ENCODE results near the gene TNFSF9. TPM values are rescaled to one million over a fixed set of nuclear protein-coding genes. Genes with fewer than 3 reads are reported as not detected.
"Not testable (repeated sequence)": the region's sequence is repeated elsewhere in the genome, so short reads cannot be mapped to it uniquely, and the experiment has no call there.

TNFSF9 gene
- total RNA-seq, 2 experiments from 2014 or later = 2.6 to 3.7 TPM

DNA sequence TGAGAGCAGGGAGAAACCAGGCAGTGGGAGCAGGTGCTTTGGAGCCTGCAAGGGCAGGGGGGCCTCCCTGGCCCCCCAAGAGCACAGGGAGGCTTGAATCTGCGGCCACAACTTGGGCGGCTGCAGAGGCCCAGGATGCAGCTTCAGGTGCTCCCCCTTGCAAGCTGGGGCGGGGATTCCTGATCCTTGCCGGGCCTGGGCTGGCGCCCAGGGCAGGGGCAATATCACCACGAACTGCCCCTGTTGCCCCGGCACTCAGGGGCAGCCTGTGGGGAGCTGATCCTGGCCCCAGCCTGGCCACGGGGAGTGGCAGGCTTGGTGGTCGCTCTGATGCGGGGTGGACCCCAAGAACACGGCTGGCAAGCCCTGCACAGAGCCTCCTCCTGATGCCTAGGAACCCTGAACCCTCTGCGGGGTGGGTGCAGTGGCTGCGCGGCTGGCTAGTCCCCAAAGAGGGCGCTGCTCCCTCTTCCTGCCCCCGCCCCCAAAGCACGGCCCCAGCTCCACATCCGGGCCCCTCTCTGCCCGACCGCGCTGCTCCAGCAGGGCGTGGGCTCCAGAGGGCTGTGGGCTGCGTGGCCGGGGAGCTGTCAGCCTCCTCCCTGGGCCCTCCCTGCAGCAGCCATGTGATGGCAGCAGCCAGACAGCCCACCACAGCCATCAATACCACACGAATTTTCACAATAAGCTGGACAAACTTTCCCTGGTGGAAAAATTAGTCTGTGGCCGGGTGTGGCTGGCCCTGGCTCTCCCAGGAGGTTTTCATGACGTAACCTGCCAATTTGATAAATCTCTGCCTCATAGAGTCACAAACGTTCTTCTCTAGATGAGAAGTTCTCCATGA lies 21.0 kb downstream of the TNFSF9 start:
- ATAC-seq (ENCODE audit: low read depth) (peak; percentile 98), DNase-seq (peak; percentile 79)
- H3K4me3 Mint-ChIP-seq = peak overlapping the region; percentile 39
- peak overlapping the region; percentile 55 for H3K27ac Mint-ChIP-seq
- POLR2A ChIA-PET = interaction anchor here (0.6 to 1.4 kb wide), 5 partner anchors 16 to 189 kb away, joined by 3 to 6 read pairs (median 3); no protein-coding TSS in a partner anchor
- H3K27me3 Mint-ChIP-seq = peaks cover 2% of the 10 kb centered on the region
- peaks cover 2% of the 10 kb centered on the region for H3K36me3 Mint-ChIP-seq
- H3K4me1 Mint-ChIP-seq = peaks cover 12% of the 10 kb centered on the region
- peaks cover 3% of the 10 kb centered on the region for H3K9me3 Mint-ChIP-seq

DNA sequence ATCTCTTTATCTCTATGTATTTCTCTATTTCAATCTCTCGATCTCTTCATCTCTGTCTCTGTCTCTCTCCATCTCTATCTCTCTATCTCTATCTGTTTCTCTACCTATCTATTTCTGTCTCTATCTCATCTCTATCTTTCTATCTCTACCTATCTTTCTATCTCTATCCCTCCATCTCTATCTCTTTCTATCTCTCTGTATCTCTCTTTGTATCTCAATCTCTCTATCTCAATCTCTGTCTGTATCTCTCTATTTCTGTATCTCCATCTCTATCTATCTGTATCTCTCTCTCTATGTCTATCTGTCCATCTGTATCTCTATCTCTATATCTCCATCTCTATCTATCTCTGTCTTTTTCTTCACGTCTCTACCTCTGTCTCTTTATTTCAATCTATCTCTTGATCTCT lies 25.2 kb downstream of the TNFSF9 start:
- POLR2A ChIA-PET = no interaction called here
- H3K9me3 Mint-ChIP-seq = no peaks in the 10 kb centered on the region
- H3K36me3 Mint-ChIP-seq = no peaks in the 10 kb centered on the region
- peaks cover 8% of the 10 kb centered on the region for H3K4me1 Mint-ChIP-seq
- DNase-seq = no peak
- no peak for ATAC-seq (ENCODE audit: low read depth)
- no peak overlapping the region for H3K27ac Mint-ChIP-seq
- peaks cover 7% of the 10 kb centered on the region for H3K27me3 Mint-ChIP-seq
- no peak overlapping the region for H3K4me3 Mint-ChIP-seq

DNA sequence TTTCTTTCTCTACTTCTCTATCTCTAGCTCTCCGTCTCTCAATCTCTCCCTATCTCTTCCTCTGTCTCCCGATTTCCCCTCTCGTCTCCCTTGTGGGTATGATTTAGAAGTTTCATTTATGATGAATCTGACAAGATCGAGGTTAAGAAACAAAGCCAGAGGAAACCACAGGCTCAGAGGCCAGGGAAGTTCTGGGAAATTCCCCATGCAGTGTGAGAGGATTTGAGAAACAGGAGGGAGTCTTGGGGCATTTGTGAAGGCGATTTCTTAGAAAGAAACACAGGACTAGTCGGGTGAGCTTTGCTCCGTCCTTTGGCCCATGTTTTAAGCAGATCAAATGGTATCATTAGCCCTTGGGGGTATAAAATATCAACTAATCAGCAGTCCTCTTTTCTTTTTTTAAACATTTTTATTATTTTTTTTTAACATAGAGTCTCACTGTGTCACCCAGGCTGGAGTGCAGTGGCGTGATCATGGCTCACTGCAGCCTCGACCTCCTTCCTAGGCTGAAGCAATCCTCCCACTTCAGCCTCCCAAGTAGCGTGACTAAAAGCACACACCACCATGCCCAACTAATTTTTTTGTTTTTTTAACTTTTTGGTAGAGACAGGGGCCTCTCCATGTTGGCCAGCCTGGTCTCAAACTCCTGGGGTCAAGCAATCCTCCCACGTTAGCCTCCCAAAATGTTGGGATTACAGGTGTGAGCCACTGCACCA lies 25.8 kb downstream of the TNFSF9 start:
- Mint-ChIP-seq H3K27ac (no peak overlapping the region), H3K27me3 (peaks cover 8% of the 10 kb centered on the region), H3K9me3 (no peaks in the 10 kb centered on the region), H3K4me1 (peaks cover 8% of the 10 kb centered on the region), H3K4me3 (no peak overlapping the region), H3K36me3 (no peaks in the 10 kb centered on the region)
- DNase-seq (no peak), ATAC-seq (ENCODE audit: low read depth) (no peak)
- POLR2A ChIA-PET = no interaction called here

DNA sequence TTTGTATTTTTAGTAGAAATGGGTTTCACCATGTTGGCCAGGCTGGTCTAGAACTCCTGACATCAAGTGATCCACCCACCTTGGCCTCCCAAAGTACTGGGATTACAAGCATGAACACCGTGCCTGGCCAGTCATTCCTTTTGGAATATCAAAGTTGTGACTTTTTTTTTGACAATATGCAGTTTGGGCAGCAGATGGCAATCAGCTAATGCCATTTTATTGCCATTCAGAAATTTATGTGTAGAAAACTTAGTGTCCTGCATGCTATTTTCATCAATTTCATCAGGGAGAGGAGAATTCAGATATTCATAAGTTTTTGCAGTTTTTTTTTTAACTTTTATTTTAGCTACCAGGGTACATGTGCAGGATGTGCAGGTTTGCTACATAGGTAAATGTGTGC lies 31.6 kb downstream of the TNFSF9 start:
- H3K9me3 Mint-ChIP-seq; H3K4me1 Mint-ChIP-seq; H3K4me3 Mint-ChIP-seq; DNase-seq; POLR2A ChIA-PET; ATAC-seq (ENCODE audit: low read depth); H3K36me3 Mint-ChIP-seq; H3K27ac Mint-ChIP-seq: not testable (repeated sequence)
- peaks cover 22% of the 10 kb centered on the region for H3K27me3 Mint-ChIP-seq

DNA sequence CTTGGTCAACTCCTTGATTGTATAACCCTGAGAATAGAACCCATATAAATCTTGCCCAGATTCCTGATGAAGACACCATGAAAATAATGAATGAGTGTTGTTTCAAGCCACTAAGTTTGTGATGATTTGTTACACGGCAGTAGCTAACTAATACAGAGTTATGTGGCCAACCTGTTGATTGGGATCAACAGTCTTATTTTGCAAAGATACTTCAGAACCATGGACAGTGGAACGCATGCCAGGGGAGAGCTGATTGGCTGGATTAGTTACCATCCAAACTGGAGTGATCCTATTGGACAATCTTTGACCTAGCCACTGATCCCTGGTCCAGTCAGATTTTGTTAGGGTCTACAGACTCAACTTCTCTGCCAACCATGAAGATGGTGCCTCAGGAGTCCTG lies 33.6 kb downstream of the TNFSF9 start:
- peaks cover 2% of the 10 kb centered on the region for H3K4me1 Mint-ChIP-seq
- no peaks in the 10 kb centered on the region for H3K36me3 Mint-ChIP-seq
- no peak for ATAC-seq (ENCODE audit: low read depth)
- peaks cover 24% of the 10 kb centered on the region for H3K27me3 Mint-ChIP-seq
- DNase-seq = no peak
- H3K9me3 Mint-ChIP-seq = peaks cover 8% of the 10 kb centered on the region
- H3K4me3 Mint-ChIP-seq = no peak overlapping the region
- POLR2A ChIA-PET = interaction anchor here (1.8 kb wide), 1 partner anchor 23 kb away, joined by 3 read pairs; no protein-coding TSS in a partner anchor
- H3K27ac Mint-ChIP-seq = no peak overlapping the region

DNA sequence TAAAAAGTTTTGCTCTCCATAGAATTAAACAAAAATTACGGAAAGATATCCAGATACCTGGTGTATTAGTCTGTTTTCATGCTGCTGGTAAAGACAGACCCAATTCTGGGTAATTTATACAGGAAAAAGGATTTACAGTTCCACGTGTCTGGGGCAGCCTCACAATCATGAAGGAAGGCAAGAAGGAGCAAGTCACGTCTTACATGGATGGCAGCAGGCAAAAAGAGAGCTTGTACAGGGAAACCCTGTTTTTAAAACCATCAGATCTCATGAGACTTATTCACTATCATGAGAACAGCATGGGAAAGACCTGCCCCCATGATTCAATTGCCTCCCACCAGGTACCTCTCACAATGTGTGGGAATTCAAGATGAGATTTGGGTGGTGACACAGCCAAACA lies 35.9 kb downstream of the TNFSF9 start:
- H3K4me3 Mint-ChIP-seq; H3K27ac Mint-ChIP-seq; ATAC-seq (ENCODE audit: low read depth); H3K9me3 Mint-ChIP-seq; H3K36me3 Mint-ChIP-seq; POLR2A ChIA-PET; DNase-seq; H3K4me1 Mint-ChIP-seq: not testable (repeated sequence)
- H3K27me3 Mint-ChIP-seq = peaks cover 34% of the 10 kb centered on the region

DNA sequence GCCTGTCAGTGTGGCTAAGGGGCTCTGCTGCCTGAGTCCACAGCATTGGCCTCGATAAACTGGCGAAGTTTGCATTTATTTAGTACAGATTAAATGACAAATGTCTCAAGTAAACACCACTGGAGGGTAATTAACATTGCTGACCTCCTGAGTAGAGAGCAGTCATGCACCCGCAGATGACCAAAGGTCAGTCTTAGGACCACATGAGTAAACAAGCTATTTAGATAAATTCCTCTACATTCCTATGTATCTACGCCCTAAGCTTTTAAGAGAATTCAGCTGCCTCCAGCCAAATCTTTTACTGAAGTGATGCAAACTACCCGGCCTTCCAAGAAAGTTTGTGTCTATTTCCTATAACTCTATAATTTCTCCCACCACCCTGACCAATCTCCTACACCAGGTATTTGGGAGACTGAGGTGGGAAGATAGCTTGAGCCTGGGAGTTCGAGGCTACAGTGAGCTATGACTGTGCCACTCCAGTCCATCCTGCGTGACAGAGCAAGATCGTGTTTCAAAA lies 37.2 kb downstream of the TNFSF9 start:
- no peak for ATAC-seq (ENCODE audit: low read depth)
- H3K4me3 Mint-ChIP-seq = no peak overlapping the region
- H3K27me3 Mint-ChIP-seq = peaks cover 33% of the 10 kb centered on the region
- no peak overlapping the region for H3K27ac Mint-ChIP-seq
- peaks cover 2% of the 10 kb centered on the region for H3K4me1 Mint-ChIP-seq
- no peaks in the 10 kb centered on the region for H3K36me3 Mint-ChIP-seq
- peaks cover 10% of the 10 kb centered on the region for H3K9me3 Mint-ChIP-seq
- no peak for DNase-seq
- POLR2A ChIA-PET = no interaction called here

DNA sequence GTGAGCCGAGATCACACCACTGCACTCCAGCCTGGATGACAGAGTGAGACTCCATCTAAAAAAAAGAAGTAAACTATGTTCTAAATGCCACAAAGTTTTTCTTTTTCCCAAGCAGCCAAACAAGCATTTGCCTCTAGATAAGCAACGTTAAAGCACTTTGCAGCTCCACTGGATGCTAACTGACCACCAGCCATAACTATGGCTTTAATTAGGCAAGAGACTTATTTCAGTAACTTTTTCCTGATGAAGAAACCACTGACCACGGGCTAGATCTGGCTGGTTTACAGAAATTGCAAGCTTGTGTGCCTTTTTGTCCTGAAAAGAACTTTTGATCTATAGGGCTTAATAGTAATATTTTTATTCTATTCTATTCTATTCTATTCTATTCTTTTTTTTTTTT lies 38.0 kb downstream of the TNFSF9 start:
- Mint-ChIP-seq H3K27me3 (peaks cover 33% of the 10 kb centered on the region), H3K36me3 (no peaks in the 10 kb centered on the region), H3K9me3 (peaks cover 10% of the 10 kb centered on the region), H3K4me3 (no peak overlapping the region), H3K4me1 (peaks cover 2% of the 10 kb centered on the region), H3K27ac (no peak overlapping the region)
- POLR2A ChIA-PET = no interaction called here
- DNase-seq (no peak), ATAC-seq (ENCODE audit: low read depth) (no peak)

DNA sequence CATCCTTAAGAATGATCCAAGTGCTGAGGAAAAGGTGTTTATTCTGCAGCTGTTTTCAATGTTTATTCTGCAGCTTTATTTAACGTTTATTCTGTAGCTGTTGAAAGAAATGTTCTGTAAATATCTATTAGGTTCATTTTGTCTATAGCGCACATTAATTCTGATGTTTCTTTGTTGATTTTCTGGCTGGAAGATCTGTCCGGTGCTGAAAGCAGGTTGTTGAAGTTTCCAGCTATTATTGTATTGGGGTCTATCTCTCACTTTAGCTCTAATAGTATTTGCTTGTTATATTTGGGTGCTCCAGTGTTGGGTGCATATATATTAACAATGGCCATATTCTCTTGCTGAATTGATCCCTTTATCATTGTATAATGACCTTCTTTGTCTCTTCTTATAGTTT lies 39.9 kb downstream of the TNFSF9 start:
- no peak for ATAC-seq (ENCODE audit: low read depth)
- no peak overlapping the region for H3K27ac Mint-ChIP-seq

DNA sequence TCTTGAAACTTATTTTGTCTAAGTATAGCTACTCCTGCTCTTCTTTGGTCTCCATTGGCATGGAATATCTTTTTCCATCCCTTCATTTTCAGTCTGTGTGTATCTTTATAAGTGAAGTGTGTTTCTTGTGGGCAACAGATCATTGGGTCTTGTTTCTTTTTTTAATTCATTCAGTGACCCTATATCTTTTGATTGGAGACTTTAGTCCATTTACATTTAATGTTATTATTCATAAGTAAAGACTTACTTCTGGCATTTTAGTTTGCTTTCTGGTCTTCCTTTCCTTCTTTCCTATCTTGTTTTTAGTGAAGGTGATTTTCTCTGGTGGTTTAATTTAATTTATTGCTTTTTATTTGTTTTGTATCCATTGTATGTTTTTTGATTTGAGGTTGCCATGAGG lies 40.3 kb downstream of the TNFSF9 start:
- ATAC-seq (ENCODE audit: low read depth) = no peak
- POLR2A ChIA-PET = no interaction called here
- Mint-ChIP-seq H3K27me3 (peaks cover 24% of the 10 kb centered on the region), H3K4me1 (no peaks in the 10 kb centered on the region), H3K9me3 (peaks cover 2% of the 10 kb centered on the region), H3K36me3 (no peaks in the 10 kb centered on the region), H3K4me3 (no peak overlapping the region), H3K27ac (no peak overlapping the region)
- no peak for DNase-seq

More for the DNA sequence above, 39.9 kb downstream of the TNFSF9 start:
- H3K4me1 Mint-ChIP-seq = no peaks in the 10 kb centered on the region
- H3K4me3 Mint-ChIP-seq = no peak overlapping the region
- DNase-seq = no peak
- H3K36me3 Mint-ChIP-seq = no peaks in the 10 kb centered on the region
- H3K9me3 Mint-ChIP-seq = peaks cover 2% of the 10 kb centered on the region
- H3K27me3 Mint-ChIP-seq = peaks cover 28% of the 10 kb centered on the region
- POLR2A ChIA-PET = no interaction called here

DNA sequence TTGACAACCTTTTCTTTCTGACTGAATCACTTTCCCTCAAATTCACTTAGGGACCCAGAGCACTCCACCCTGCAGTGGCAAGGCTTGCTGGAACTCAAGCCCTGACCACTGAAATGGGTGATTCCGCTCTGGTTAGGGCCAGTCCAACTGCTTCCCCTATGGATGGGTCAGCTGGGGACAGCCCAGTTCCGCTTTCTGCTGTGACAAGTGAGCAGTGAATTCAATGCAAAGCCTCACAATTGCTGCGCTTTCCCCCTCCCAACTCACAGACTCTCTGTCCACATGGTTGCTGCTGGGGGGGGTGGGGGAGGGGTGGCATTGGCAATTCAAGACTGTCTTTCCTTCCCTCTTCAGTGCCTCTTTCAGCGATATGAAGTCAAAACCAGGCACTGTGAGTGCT lies 41.4 kb downstream of the TNFSF9 start:
- ATAC-seq (ENCODE audit: low read depth) (no peak), DNase-seq (no peak)
- Mint-ChIP-seq H3K4me3 (no peak overlapping the region), H3K9me3 (peaks cover 2% of the 10 kb centered on the region), H3K27ac (no peak overlapping the region), H3K27me3 (peaks cover 24% of the 10 kb centered on the region), H3K36me3 (no peaks in the 10 kb centered on the region), H3K4me1 (no peaks in the 10 kb centered on the region)
- POLR2A ChIA-PET = no interaction called here

DNA sequence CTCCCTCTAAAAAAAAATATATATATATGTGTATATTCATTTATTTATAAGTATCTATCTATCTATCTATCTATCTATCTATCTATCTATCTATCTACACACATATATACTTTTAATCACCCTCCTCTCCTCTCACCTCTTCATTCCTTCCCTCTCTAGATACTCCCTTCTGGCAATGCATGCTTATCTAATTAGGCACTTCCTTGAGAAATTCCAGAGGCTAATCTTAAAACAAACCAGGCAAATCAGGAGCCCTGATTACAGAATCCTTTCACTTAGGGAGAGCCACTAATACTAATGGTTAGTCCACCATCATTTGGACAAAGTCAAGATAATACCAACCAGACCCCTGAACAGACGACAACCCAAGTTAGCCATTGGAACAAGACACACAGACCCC lies 42.5 kb downstream of the TNFSF9 start:
- POLR2A ChIA-PET = no interaction called here
- Mint-ChIP-seq H3K27me3 (peaks cover 21% of the 10 kb centered on the region), H3K36me3 (no peaks in the 10 kb centered on the region), H3K27ac (no peak overlapping the region), H3K4me3 (no peak overlapping the region), H3K9me3 (peaks cover 2% of the 10 kb centered on the region), H3K4me1 (peaks cover 2% of the 10 kb centered on the region)
- no peak for ATAC-seq (ENCODE audit: low read depth)
- DNase-seq = no peak

DNA sequence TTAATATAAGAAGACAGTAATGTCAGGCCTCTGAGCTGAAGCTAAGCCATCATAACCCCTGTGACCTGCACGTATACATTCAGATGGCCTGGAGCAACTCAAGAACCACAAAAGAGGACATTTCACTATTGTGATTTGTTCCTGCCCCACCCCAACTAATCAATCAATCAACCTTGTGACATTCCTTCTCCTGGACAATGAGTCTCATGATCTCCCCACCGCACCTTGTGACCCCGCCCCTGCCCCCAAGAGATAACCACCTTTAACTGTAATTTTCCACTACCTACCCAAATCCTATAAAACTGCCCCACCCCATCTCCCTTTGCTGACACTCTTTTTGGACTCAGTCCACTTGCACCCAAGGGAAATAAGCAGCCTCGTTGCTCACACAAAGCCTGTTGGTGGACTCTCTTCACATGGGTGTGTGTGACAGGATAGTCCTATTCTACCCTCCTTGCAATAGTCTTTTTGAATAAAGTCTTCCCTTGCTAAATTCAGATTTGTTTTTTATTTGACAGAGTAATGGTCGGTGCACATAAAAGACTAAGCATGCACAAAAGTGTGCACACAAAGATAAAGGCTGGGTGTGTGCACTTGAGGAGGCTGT lies 46.1 kb downstream of the TNFSF9 start:
- no peak overlapping the region for H3K4me3 Mint-ChIP-seq
- H3K27me3 Mint-ChIP-seq = peaks cover 6% of the 10 kb centered on the region
- no peaks in the 10 kb centered on the region for H3K9me3 Mint-ChIP-seq
- ATAC-seq (ENCODE audit: low read depth) = no peak
- POLR2A ChIA-PET = interaction anchor here (2.1 kb wide), 1 partner anchor 10 kb away, joined by 6 read pairs; no protein-coding TSS in a partner anchor
- no peak for DNase-seq
- no peak overlapping the region for H3K27ac Mint-ChIP-seq
- H3K36me3 Mint-ChIP-seq = no peaks in the 10 kb centered on the region
- H3K4me1 Mint-ChIP-seq = peaks cover 2% of the 10 kb centered on the region

All from activated naive CD8-positive, alpha-beta T cell treated with anti-CD3 and anti-CD28 coated beads, Interleukin-2, amount 10 ng/mL, durations not matched to agents 7 days and 5 days (primary cell).